GM12873 (cell line): ENCODE results near the gene LDB2.

Experiments used
- CTCF ChIP-seq: IDR thresholded peaks from 2 replicates; pipeline ENCODE4 v1.5.1; 2012; ENCODE audit warnings: low read depth, mild to moderate bottlenecking, moderate library complexity, low read length, control low read depth; ENCODE audit not compliant: insufficient read depth; ENCODE audit errors: missing control alignments

The LDB2 gene

DNA sequence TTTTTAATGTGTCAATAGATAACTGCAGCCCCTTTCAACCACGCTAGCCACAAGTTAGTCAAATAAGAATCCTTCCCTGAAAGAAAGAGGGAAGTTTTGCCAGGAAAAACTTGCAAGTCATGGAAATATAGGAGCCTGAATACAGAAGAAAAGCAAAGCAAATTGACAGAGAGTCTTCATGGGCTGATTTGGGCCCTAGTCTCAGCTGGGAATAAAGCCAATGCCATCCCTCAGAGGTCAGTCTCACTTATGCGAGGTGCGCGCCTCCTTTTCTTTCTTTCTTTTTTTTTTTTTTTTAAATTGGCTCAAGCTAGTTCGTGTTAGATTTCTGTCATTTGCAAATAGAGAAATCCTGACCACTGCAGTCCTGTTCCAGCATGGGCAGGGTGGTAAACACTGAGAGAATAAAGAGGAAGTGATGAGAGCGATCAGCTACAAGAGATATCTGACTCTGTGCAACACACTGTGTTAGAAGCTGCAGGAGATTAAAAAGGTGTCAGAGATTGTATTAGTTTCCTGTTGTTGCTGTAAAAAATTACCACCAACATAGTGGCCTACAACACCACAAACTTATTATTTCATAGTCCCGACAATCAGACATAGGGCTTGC lies 299.7 kb downstream of the LDB2 start:
- no peak for TF ChIP-seq CTCF

GRCh38 chr4:16597845-16598596 lies 300.4 kb downstream of the LDB2 start:
- TF ChIP-seq CTCF, result no peak

GRCh38 chr4:16597443-16597842 lies 301.0 kb downstream of the LDB2 start:
- TF ChIP-seq CTCF, result no peak

- TF ChIP-seq CTCF, result no peak
Measured at GRCh38 chr4:16596267-16596666, 302.2 kb downstream of the LDB2 start.

DNA sequence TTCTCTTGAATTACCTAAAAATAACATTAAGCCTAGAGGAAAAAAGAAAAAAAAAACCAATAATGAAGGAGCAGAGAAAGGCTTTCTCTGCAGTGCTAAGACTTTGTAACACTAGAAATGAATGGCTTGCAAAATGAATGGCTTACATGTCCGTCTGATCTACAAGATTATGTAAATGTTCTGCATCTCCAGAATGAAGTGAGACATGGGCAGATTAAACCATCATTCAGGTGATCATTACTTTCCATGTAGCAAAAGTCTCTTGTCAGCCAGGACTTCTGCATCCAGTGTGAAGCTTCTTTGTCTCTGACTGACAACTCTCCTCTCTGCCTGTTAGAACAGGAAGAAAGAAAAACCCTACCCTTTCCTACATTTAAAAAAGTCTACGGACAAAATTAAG lies 304.3 kb downstream of the LDB2 start:
- no peak for TF ChIP-seq CTCF

GRCh38 chr4:16593386-16593785 lies 305.1 kb downstream of the LDB2 start:
- TF ChIP-seq CTCF, result no peak

DNA sequence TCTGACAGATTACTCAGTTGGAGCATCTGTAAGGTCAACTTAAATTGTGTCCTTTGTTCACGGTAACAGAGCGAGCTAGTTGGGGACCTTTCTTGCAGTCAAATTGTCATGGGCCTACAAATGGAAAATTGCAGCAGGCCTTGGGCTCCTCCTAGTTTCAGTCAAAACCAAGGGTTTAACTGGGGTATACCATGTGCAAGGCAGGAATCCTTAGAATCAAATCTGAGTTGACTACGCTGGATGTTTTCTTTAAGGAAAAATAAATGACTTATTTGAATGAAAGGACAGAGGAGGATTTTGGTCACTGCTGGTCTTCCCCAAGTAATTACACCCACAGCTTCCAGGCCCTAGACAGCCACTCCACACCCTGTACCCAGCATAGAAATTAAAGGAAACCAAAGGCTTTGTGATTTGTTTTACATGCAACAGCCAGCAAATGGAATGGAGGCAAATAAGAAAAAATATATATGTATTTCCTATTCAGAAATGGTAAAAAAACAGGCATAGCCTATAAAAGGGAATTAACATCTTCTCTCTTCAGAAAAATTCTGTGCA lies 307.1 kb downstream of the LDB2 start:
- no peak for TF ChIP-seq CTCF
